COLO829 (cell line): ENCODE measurements around the gene CCNT2.
"Not testable (repeated sequence)": the region's sequence is repeated elsewhere in the genome, so short reads cannot be mapped to it uniquely, and the experiment has no call there.

ENCODE experiments used
- DNase-seq: peaks from one replicate; pipeline ENCODE4 v3.0.0; 2012; ENCODE audit warnings: low spot score

CCNT2 gene

DNA sequence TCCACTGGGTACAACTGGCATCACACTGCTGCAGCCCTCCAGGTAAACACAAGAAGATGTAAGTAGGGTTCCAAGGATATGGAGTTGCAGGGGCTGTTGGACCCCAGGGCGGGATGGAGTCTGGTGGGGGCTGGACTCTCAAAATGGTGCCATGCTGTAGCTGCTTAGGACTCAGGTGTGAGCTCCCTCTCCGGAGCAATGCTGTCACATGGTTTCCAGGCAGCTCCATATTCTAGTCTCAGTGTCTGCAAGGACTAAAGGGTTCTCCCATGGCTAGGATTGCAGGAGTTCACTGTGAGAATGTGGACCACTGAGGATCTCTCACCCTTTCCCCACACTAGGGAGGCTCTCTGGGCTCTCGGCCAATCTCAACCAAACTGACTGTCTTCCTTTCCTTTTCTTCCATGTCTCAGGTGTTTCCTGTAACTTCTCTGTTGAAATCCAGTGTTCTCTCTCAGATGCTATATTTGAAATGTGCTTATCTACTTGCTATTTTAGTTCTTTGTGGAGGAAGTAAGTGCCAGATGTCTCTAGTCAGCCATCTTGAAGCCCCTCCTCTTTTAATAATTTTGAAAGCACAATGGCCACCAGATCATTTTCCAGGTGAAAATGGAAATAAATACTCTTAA, 57.6 kb downstream of the CCNT2 start:
- DNase-seq: no peak

DNA sequence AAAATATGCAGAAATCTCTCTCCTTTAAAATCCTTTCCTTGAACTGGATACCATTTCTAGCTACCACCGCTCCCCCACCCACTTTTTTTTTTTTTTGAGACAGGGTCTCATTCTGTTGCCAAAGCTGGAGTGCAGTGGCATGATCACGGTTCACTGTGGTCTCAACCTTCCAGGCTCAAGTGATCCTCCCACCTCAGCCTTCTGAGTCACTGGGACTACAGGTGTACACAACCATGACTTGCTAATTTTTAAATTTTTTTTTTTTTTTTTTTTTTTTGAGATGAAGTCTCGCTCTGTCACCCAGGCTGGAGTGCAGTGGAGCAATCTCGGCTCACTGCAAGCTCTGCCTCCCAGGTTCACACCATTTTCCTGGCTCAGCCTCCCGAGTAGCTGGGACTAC, 58.5 kb downstream of the CCNT2 start:
- not testable (repeated sequence) for DNase-seq

DNA sequence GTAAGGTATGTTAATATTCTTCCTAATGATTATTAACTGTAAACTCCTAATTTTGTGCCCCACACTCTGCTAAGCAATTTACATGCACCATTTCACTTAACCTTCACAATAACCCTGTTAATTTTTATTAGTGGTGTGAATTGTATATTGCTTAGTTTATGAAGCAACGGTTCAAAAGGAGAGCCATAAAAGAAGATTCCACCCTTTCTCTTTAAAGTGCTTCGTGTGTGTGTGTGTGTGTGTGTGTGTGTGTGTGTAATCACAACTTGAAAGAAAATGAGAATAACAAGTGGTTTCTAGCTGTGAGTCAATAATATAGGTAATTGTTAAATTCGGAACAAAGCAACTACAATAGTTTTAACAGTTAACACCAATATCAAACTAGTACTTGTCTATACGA, 60.6 kb downstream of the CCNT2 start:
- no peak for DNase-seq

DNA sequence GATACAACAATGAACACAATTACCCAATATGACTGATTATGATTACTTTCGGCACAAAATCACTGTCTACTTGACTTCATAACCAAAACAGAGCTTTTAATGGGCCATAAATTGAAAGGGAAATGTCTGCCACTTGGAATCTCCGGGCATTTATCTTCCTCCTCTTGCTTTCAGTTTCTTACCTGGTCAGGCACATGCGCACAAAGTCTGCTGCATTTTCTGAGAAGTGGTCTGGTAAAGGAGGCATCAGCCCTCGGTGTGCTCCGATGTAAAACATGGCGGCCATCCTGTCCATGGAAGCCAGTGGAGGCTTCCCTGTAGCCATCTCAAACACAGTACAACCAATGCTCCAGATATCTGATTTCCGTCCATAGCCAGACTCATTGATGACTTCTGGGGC, 62.0 kb downstream of the CCNT2 start:
- DNase-seq: no peak

DNA sequence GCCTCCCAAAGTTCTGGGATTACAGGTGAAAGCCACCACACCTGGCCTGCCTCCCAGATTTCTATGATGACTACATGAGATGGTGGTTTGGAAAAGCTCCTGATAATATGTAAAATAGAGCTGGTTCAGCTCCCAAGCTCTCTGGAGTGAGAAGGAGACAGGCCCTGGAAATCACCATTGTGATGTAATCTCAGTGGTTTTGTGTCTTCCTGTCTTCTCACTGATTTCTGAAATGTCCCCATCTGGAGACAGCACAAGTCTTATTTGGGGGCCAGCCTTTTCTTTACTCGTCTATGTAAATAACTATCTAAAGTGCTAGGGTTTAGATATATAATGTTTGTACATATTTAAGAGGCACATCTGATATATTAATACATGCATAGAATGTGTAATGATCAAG, 64.0 kb downstream of the CCNT2 start:
- no peak for DNase-seq

DNA sequence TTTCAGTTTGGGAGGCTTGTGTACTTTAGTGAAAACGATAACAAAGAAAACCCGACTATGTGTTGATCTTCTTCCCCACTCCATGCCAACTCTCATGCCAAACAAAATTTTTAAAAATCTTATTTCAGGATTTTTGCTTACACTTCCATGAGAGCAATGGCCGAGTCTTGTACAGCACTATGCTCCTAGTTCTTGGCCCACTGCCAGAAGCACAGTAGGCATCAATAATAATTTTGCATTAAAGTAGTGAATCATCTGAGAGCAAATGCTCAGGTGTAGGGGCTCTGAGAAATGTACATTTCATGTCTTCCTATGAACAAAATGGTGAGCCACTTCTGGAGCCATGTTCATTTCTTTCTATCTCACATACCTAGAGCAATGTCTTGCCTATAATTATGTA, 66.4 kb downstream of the CCNT2 start:
- DNase-seq: no peak

DNA sequence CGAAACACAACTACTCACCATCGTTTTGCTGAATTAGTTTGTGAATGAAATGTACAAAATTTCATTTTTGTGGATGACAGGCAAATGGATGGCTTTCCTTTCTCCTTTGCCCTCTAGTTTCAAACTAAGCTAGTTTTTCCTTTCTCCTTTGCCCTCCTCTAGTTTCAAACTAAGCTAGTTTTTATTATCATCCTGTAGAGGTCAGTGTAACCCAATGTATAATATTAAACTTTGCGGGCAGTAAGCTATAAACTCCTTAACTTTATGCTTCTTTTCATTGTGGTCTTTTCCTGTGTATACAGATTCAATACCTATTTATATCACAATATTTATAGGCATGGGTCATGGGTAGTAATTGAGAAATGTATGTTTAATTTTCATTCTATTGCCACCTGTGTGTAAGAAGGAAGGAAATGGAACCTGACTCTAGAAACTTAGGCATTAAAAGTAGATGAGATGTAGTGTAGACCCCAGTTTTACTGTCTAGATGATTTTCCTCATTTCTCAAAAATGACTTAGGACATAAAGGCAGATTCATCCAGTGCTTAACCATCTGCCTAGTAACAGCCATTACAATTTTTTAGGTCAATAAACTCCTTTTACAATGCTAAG, 70.5 kb downstream of the CCNT2 start:
- DNase-seq: peak; percentile 32

DNA sequence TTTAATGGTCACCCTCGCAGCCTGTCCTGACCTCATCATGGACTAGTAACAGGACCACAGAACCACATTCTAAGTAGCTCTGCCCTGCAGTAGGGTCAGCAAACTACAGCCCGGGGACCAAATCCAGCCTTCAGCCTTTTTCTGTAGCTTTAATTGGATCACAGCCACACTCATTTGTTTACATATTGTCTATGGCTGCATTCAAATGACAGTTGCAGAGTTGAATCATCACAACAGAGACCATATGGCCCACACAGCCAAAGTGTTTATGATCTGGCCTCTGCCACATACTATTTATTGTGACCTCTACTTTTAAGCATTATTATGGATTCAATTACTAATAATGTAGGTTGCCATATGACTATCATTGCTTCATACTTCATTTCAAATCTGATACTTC, 80.9 kb downstream of the CCNT2 start:
- DNase-seq: no peak

DNA sequence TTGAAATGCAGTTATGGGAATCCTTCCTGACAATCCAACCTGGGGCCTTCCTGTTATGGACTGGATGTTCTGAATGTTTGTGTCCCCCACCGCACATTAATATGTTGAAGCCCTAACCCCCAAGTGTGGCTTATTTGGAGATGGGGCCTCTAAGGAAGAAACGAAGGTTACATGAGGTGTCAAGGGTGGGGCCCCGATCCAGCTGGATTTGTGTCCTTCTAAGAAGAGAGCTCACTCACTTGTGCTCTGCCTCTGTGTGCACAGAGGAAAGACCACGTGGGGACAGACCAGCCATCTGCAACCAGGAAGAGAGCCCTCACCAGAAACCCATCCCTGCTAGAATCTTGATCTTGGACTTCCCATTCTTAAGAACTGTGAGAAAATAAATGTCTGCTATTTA, 84.2 kb downstream of the CCNT2 start:
- DNase-seq: no peak

DNA sequence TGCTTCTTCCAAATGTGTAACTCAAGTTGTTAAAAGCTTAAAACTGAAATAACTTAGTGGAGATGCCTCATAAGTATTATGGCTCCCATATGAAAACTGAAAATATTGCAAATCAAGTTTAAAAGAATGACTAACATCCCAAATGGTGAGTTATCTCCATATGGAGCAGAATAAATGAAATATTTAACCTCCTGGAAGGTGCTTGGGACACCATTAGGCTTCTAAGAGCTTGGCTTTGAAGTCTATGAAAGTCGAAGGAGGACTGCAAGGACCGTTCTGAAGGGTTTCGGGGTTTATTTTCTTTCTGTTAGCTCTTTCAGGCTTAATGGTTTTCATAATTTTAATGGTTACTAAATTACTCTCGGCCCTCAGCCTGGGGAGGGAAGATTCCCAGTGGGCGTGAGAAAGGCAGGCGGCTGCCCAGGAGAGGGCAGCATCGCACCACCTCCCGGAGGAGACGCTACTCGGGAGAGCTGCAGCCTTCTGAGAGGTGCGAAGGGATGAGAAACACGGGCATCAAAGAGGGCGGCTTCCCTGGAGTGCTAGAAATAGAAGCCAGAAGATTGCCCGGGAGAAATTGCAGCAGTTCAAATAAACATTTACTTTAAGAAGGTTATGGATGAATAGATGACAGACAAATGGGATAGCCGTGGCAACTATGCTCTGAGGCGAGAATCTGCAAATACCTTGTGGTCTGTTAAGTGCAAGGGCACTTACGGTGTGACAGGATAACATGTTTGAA, 85.6 kb downstream of the CCNT2 start:
- peak; percentile 82 for DNase-seq

DNA sequence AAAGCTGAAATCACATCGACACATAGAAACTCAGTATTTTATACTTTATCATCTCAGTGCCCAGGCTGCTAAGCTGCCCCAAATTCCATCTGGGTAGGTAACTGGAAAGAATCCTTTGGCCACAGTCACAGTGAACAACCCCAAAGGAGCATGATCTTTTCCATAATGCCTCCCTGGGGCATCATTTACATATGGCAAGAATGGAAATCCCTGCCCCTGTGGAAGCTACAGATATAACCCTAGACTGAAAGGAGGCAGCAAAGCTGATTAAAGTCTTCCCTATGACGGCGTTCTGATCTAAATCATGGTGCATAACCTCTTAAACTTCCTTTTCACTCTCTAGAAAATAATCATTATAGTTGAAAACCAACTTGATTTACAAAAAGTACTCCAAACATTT, 87.1 kb downstream of the CCNT2 start:
- no peak for DNase-seq
